Left ventricle myocardium inferior (tissue), 1 donor: ENCODE results near the gene GDF7. TPM values are rescaled to one million over a fixed set of nuclear protein-coding genes. Genes with fewer than 3 reads are reported as not detected.
A peak's percentile ranks its signal among the peaks of the same experiment; 100 is the strongest.

Experiments used
- DNase-seq: peaks from one replicate; pipeline ENCODE4 v3.0.0-alpha.2; 2020
- H3K27ac ChIP-seq: fragments of 200-600 bp; replicated peaks from 2 replicates; pipeline ENCODE4 v1.8.0; 2021
- H3K27me3 ChIP-seq: fragments of 200-600 bp; 2 replicates; pipeline ENCODE4 v1.8.0; 2021; ENCODE audit warnings: low read depth
- H3K36me3 ChIP-seq: fragments of 200-600 bp; 2 replicates; pipeline ENCODE4 v1.8.0; 2021
- H3K4me1 ChIP-seq: fragments of 200-600 bp; 2 replicates; pipeline ENCODE4 v1.8.0; 2021
- H3K4me3 ChIP-seq: fragments of 200-600 bp; 2 replicates; pipeline ENCODE4 v1.8.0; 2021; ENCODE audit warnings: mild to moderate bottlenecking, moderate library complexity
- H3K9me3 ChIP-seq: fragments of 200-600 bp; replicated peaks from 2 replicates; pipeline ENCODE4 v1.8.0; 2021
- intact Hi-C: fragments of 100-400 bp; cut with micrococcal nuclease; formaldehyde crosslinking; loops from one replicate; pipeline ENCODE4 v1.11.0; 2022
- total RNA-seq: library from RNA; stranded (reverse); fragmentation: NEBNext Ultra II Directional; extraction: Animal tissue kit (Norgen Biotek cat#: 25700); gene quantifications from one replicate; pipeline ENCODE4 v1.2.1, GENCODE V29; 2021
- TF ChIP-seq, protein P1 (sequence below): fragments of 200-600 bp; IDR thresholded peaks from 2 replicates; pipeline ENCODE4 v1.8.0; 2021; ENCODE audit warnings: antibody characterized with exemption, mild to moderate bottlenecking, borderline replicate concordance
- donor health status: DM: no; HTN: yes; CAD: no; lungs with severe emphysema.

The GDF7 gene
- total RNA-seq, 1 donor from 2014 or later: 0.58 TPM

DNA sequence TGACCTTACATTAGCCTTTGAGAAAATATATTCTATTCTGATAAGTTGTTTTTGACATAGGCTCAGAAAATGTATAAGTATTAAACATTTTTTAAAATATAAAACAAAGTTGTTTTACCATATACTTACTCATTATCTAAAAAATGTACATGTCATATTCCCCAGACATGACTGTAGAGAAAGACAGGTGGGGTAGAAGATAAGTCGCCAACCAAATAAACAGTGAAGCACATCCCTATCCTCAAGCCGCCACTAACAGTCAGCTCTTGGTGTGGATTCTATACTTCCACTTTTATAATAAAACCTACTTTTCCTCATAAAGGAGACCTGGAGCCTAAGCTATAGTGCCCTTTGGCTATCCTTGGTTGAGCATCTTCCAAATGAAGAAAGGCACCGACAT is 26.4 kb downstream of the GDF7 start:
- intact Hi-C loops: no loop called here
- Histone ChIP-seq H3K9me3 (peaks cover 4% of the 10 kb centered on the region), H3K4me1 (no peaks in the 10 kb centered on the region), H3K27me3 (no peaks in the 10 kb centered on the region), H3K27ac (no peak overlapping the region), H3K4me3 (no peak overlapping the region), H3K36me3 (peaks cover 13% of the 10 kb centered on the region)
- TF ChIP-seq, protein P1, sequence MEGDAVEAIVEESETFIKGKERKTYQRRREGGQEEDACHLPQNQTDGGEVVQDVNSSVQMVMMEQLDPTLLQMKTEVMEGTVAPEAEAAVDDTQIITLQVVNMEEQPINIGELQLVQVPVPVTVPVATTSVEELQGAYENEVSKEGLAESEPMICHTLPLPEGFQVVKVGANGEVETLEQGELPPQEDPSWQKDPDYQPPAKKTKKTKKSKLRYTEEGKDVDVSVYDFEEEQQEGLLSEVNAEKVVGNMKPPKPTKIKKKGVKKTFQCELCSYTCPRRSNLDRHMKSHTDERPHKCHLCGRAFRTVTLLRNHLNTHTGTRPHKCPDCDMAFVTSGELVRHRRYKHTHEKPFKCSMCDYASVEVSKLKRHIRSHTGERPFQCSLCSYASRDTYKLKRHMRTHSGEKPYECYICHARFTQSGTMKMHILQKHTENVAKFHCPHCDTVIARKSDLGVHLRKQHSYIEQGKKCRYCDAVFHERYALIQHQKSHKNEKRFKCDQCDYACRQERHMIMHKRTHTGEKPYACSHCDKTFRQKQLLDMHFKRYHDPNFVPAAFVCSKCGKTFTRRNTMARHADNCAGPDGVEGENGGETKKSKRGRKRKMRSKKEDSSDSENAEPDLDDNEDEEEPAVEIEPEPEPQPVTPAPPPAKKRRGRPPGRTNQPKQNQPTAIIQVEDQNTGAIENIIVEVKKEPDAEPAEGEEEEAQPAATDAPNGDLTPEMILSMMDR: no peak
- no peak for DNase-seq

DNA sequence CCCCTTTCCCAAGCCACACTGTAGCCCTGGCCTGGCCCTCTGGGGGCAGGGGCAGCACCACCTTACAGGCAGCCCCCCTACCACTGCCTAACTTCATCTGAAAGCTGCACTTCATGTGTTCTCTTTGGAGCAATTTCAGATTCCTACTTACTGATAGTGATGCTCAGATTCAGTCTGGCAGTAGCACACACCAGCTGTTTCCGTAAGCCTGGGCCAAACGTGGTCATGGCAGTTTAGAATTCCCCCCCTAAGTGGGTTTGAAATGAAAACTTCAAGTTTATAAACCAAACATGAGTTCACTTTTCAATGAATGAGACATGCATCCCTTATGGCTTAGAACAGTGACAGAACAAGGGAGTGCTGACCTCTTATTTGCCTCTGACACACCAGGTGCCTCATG is 29.4 kb downstream of the GDF7 start:
- TF ChIP-seq, protein P1: no peak
- H3K9me3 ChIP-seq: no peaks in the 10 kb centered on the region
- intact Hi-C loops: no loop called here
- no peaks in the 10 kb centered on the region for H3K27me3 ChIP-seq
- H3K4me1 ChIP-seq: peaks cover 13% of the 10 kb centered on the region
- DNase-seq: no peak
- no peak overlapping the region for H3K27ac ChIP-seq
- H3K4me3 ChIP-seq: no peak overlapping the region
- H3K36me3 ChIP-seq: peaks cover 6% of the 10 kb centered on the region

DNA sequence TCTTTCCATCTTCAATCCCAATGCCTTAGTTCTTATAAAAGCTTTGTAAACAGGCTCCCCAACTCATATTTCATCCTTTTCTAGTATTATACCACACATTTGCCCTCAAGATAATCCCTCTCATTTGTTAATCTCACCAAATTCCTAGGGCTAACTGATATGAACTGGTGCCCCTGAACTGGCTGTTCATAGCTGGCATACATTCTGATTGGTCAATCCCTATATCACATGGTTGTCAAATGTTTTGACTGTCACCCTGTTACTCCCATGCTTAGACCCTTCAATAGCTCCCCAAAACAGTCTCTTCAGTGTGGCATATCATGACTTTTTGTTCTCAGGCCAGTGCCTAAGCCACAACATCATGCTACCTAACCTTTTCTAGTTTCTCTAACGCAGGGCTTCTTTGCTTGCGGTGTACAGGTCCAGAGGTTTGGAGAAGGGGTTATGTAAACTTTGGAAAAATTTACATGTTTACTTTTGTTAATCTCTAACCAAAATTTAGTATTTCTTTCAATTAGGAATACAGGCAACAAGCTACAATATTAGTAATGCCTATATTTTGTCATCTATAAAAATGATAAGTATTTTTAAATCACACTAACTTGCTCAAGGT is 30.5 kb downstream of the GDF7 start:
- DNase-seq: no peak
- Histone ChIP-seq H3K4me1 (peaks cover 13% of the 10 kb centered on the region), H3K4me3 (no peak overlapping the region), H3K27me3 (no peaks in the 10 kb centered on the region), H3K9me3 (no peaks in the 10 kb centered on the region), H3K27ac (no peak overlapping the region), H3K36me3 (peaks cover 6% of the 10 kb centered on the region)
- TF ChIP-seq, protein P1: no peak
- intact Hi-C loops: no loop called here

DNA sequence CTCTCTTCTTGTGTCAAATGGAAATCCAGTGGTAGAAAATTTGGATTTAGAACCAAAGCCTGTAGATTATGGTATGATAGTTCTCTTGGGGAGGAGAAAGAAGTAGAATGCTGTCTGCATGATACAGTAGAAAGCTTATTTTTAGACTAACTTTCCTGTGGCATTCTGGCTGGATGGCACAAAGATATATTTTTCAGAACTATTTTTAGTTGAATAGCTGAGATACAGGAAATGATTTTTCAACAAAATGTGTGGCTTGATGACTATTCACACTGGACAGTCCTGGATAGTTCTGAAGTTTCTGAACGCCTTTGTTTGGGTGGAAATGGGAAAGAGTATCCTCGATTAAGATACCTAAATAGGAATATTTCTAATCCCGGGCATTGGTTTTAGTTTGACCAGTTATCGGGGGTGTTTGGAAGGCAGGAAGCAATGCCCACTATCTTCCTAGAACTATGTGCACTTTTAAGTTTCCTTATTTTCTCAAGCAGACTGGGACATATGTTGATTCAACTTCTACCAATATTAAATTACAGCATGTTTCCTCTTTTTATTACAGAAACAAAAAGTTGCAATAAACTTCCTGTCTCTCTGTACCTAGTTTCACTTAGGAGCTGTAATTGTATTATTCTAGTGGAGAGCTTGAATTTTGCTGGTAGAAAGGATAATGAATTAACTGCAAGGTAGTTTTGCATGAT is 32.1 kb downstream of the GDF7 start:
- peaks cover 6% of the 10 kb centered on the region for H3K36me3 ChIP-seq
- no peaks in the 10 kb centered on the region for H3K27me3 ChIP-seq
- no peaks in the 10 kb centered on the region for H3K9me3 ChIP-seq
- TF ChIP-seq, protein P1: no peak
- intact Hi-C loops: no loop called here
- H3K4me1 ChIP-seq: peaks cover 13% of the 10 kb centered on the region
- H3K27ac ChIP-seq: peak overlapping the region; percentile 61
- peak overlapping the region; percentile 24 for H3K4me3 ChIP-seq
- DNase-seq: no peak

DNA sequence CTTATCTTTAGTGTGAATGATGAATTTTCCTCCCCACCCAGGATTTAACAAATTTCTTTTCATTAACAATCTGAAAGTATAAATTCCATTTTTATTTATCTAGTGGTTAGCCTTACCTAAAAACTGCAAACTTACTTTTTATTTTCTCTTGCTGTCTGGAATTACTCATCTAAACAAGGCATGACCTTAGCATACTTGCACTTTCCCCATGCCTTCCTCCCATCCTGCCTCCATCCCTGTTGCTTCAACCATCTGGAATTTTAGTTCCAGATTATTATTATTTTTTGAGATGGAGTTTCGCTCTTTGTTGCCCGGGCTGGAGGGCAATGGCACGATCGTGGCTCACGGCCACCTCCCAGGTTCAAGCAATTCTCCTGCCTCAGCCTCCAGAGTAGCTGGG is 35.6 kb downstream of the GDF7 start:
- H3K27me3 ChIP-seq: no peaks in the 10 kb centered on the region
- peaks cover 13% of the 10 kb centered on the region for H3K4me1 ChIP-seq
- H3K4me3 ChIP-seq: no peak overlapping the region
- TF ChIP-seq, protein P1: no peak
- no peaks in the 10 kb centered on the region for H3K9me3 ChIP-seq
- H3K27ac ChIP-seq: no peak overlapping the region
- DNase-seq: no peak
- H3K36me3 ChIP-seq: no peaks in the 10 kb centered on the region
- intact Hi-C loops: no loop called here
